Endodermal cell (in vitro differentiated cells): ENCODE measurements around the gene MAT2A. TPM values are rescaled to one million over a fixed set of nuclear protein-coding genes. Genes with fewer than 3 reads are reported as not detected.

Experiments used
- DNase-seq: peaks from one replicate; pipeline ENCODE4 v3.0.0-alpha.2; 2017
- H3K27ac ChIP-seq: 2 replicates; pipeline ENCODE4 v1.5.1; 2013; ENCODE audit warnings: mild to moderate bottlenecking, low read depth, low read length, moderate library complexity
- H3K27me3 ChIP-seq: 2 replicates; pipeline ENCODE4 v1.6.1; 2013; ENCODE audit warnings: mild to moderate bottlenecking, low read length, moderate library complexity; ENCODE audit not compliant: insufficient read depth, control insufficient read depth, poor library complexity, severe bottlenecking
- H3K36me3 ChIP-seq: 2 replicates; pipeline ENCODE4 v1.7.0; 2013; ENCODE audit warnings: mild to moderate bottlenecking, low read length, moderate library complexity; ENCODE audit not compliant: control insufficient read depth, insufficient read depth
- H3K4me1 ChIP-seq: one replicate; pipeline ENCODE4 v1.7.0; 2013; ENCODE audit warnings: low read length; ENCODE audit not compliant: control insufficient read depth, insufficient read depth
- H3K4me3 ChIP-seq: 2 replicates; pipeline ENCODE4 v1.5.1; 2013; ENCODE audit warnings: mild to moderate bottlenecking, low read length, moderate library complexity
- H3K9ac ChIP-seq: 2 replicates; pipeline ENCODE4 v1.6.1; 2013; ENCODE audit warnings: mild to moderate bottlenecking, low read length, moderate library complexity; ENCODE audit not compliant: poor library complexity, severe bottlenecking; ENCODE audit errors: extremely low read depth
- H3K9me3 ChIP-seq: 2 replicates; pipeline ENCODE4 v1.6.1; 2013; ENCODE audit warnings: mild to moderate bottlenecking, low read length, moderate library complexity; ENCODE audit not compliant: control insufficient read depth
- H3K27ac Mint-ChIP-seq: 2 replicates; pipeline ENCODE4 v1.8.0; 2020; ENCODE audit warnings: mixed read lengths
- H3K27me3 Mint-ChIP-seq: 2 replicates; pipeline ENCODE4 v1.8.0; 2021; ENCODE audit warnings: mild to moderate bottlenecking, mixed read lengths; ENCODE audit not compliant: insufficient read depth
- H3K36me3 Mint-ChIP-seq: 2 replicates; pipeline ENCODE4 v1.8.0; 2020; ENCODE audit warnings: low read depth, mixed read lengths
- H3K4me1 Mint-ChIP-seq: 2 replicates; pipeline ENCODE4 v1.8.0; 2020; ENCODE audit warnings: mixed read lengths
- H3K4me3 Mint-ChIP-seq: 2 replicates; pipeline ENCODE4 v1.8.0; 2020; ENCODE audit warnings: mild to moderate bottlenecking, moderate library complexity, mixed read lengths
- H3K9me3 Mint-ChIP-seq: 2 replicates; pipeline ENCODE4 v1.8.0; 2020; ENCODE audit warnings: mild to moderate bottlenecking, mixed read lengths
- CTCF ChIP-seq: fragments of 200-600 bp; sonication (generic); conservative IDR thresholded peaks from 2 replicates; pipeline ENCODE4 v1.5.0; 2021; ENCODE audit warnings: antibody characterized with exemption, mild to moderate bottlenecking
- WGBS, 2 experiments: methylation state at CpG; one replicate each; pipeline versions ENCODE4 v1.1.5 to v1.1.7; 2013; ENCODE audit warnings: missing lambda C conversion rate in 2 of 2, mixed read lengths in 1 of 2; ENCODE audit not compliant: insufficient coverage in 1 of 2, insufficient read length in 1 of 2; 5-methylcytosine and 5-hydroxymethylcytosine counted together
- total RNA-seq, 2 donors: library from RNA; stranded (reverse); fragmentation: NEBNext Ultra II Directional in 1 of 2; extraction: Animal tissue kit (Norgen Biotek cat#: 25700) in 1 of 2; gene quantifications; 2 replicates in 1 of 2; 3 replicates in 1 of 2; pipeline ENCODE4 v1.2.1, GENCODE V29; 2021

The MAT2A gene
- total RNA-seq, 2 donors from 2014 or later = 171 to 267 TPM

GRCh38 chr2:85531589-85531988, 7.4 kb upstream of the MAT2A start:
- WGBS, 2 experiments = 68% methylated on average over 2 of the region's 2 CpGs; no CpG with 5 or more reads in 1 of the 2 experiments
- H3K27me3 Mint-ChIP-seq = no peaks in the 10 kb centered on the region
- no peak overlapping the region for H3K4me3 ChIP-seq
- no peak overlapping the region for H3K27ac ChIP-seq
- H3K36me3 ChIP-seq = no peaks in the 10 kb centered on the region
- H3K9ac ChIP-seq = no peak overlapping the region
- no peak overlapping the region for H3K4me3 Mint-ChIP-seq
- no peaks in the 10 kb centered on the region for H3K9me3 ChIP-seq
- no peaks in the 10 kb centered on the region for H3K27me3 ChIP-seq
- no peak for DNase-seq
- no peaks in the 10 kb centered on the region for H3K4me1 Mint-ChIP-seq
- H3K9me3 Mint-ChIP-seq = peaks cover 6% of the 10 kb centered on the region
- no peaks in the 10 kb centered on the region for H3K4me1 ChIP-seq
- H3K27ac Mint-ChIP-seq = no peak overlapping the region
- no peak for TF ChIP-seq CTCF
- no peaks in the 10 kb centered on the region for H3K36me3 Mint-ChIP-seq

GRCh38 chr2:85534099-85534498, 4.9 kb upstream of the MAT2A start:
- H3K4me3 ChIP-seq = no peak overlapping the region
- Mint-ChIP-seq H3K4me3 (no peak overlapping the region), H3K9me3 (peaks cover 6% of the 10 kb centered on the region), H3K27me3 (no peaks in the 10 kb centered on the region), H3K4me1 (peaks cover 15% of the 10 kb centered on the region), H3K36me3 (no peaks in the 10 kb centered on the region), H3K27ac (no peak overlapping the region)
- 86 to 90% methylated on average over 2 to 3 of the region's 3 CpGs for WGBS, 2 experiments
- no peak for TF ChIP-seq CTCF
- no peak for DNase-seq
- no peaks in the 10 kb centered on the region for H3K36me3 ChIP-seq
- no peak overlapping the region for H3K9ac ChIP-seq
- H3K27me3 ChIP-seq = no peaks in the 10 kb centered on the region
- H3K9me3 ChIP-seq = no peaks in the 10 kb centered on the region
- no peak overlapping the region for H3K27ac ChIP-seq
- peaks cover 7% of the 10 kb centered on the region for H3K4me1 ChIP-seq

GRCh38 chr2:85534881-85535280, 4.1 kb upstream of the MAT2A start:
- H3K27me3 Mint-ChIP-seq = no peaks in the 10 kb centered on the region
- peaks cover 2% of the 10 kb centered on the region for H3K36me3 Mint-ChIP-seq
- peaks cover 4% of the 10 kb centered on the region for H3K9me3 Mint-ChIP-seq
- no peak overlapping the region for H3K27ac Mint-ChIP-seq
- no peaks in the 10 kb centered on the region for H3K36me3 ChIP-seq
- 85 to 92% methylated on average over 3 of the region's 3 CpGs for WGBS, 2 experiments
- no peak overlapping the region for H3K9ac ChIP-seq
- H3K4me1 ChIP-seq = peaks cover 7% of the 10 kb centered on the region
- TF ChIP-seq CTCF = no peak
- no peak overlapping the region for H3K4me3 Mint-ChIP-seq
- peaks cover 15% of the 10 kb centered on the region for H3K4me1 Mint-ChIP-seq
- no peaks in the 10 kb centered on the region for H3K27me3 ChIP-seq
- DNase-seq = no peak
- H3K9me3 ChIP-seq = no peaks in the 10 kb centered on the region
- H3K4me3 ChIP-seq = no peak overlapping the region
- no peak overlapping the region for H3K27ac ChIP-seq
